SKM-1 (cell line): Measurements from ENCODE around the gene INPP5J.

Experiments used
- DNase-seq: peaks from one replicate; lab custom pipeline; 2025; ENCODE audit not compliant: unreplicated experiment; lab: John Stamatoyannopoulos, UW

INPP5J gene

GRCh38 chr22:31124811-31125465 lies 2.2 kb downstream of the INPP5J start:
- no peak for DNase-seq

- DNase-seq = no peak
Measured at GRCh38 chr22:31125521-31126117, 2.9 kb downstream of the INPP5J start.

GRCh38 chr22:31126128-31126868 lies 3.5 kb downstream of the INPP5J start:
- DNase-seq = no peak

- DNase-seq = no peak
Measured at GRCh38 chr22:31126869-31127175, 4.1 kb downstream of the INPP5J start.

- no peak for DNase-seq
Measured at GRCh38 chr22:31127181-31127772, 4.5 kb downstream of the INPP5J start.

- no peak for DNase-seq
Measured at GRCh38 chr22:31128156-31128555, 5.4 kb downstream of the INPP5J start.

GRCh38 chr22:31130873-31131272 lies 8.1 kb downstream of the INPP5J start:
- DNase-seq = no peak

GRCh38 chr22:31133911-31134310 lies 11.1 kb downstream of the INPP5J start:
- no peak for DNase-seq

- no peak for DNase-seq
Measured at GRCh38 chr22:31134688-31135087, 11.9 kb downstream of the INPP5J start.

- DNase-seq = no peak
Measured at GRCh38 chr22:31135706-31136105, 12.9 kb downstream of the INPP5J start.

GRCh38 chr22:31136155-31136554 lies 13.4 kb downstream of the INPP5J start:
- DNase-seq = no peak

GRCh38 chr22:31136711-31137110 lies 13.9 kb downstream of the INPP5J start:
- no peak for DNase-seq

- no peak for DNase-seq
Measured at GRCh38 chr22:31137721-31138120, 15.0 kb downstream of the INPP5J start.

- DNase-seq = no peak
Measured at GRCh38 chr22:31138126-31138525, 15.4 kb downstream of the INPP5J start.

GRCh38 chr22:31139066-31139465 lies 16.3 kb downstream of the INPP5J start:
- no peak for DNase-seq

- DNase-seq = no peak
Measured at GRCh38 chr22:31139866-31140716, 17.3 kb downstream of the INPP5J start, which contains the start of gene PLA2G3. PLA2G3 (minus strand) TSS chr22:31140508; CDS start chr22:31140354, 154 bp downstream.

- DNase-seq = no peak
Measured at GRCh38 chr22:31140746-31141145, 18.0 kb downstream of the INPP5J start.

GRCh38 chr22:31141551-31141950 lies 18.8 kb downstream of the INPP5J start:
- no peak for DNase-seq

GRCh38 chr22:31142285-31142684 lies 19.5 kb downstream of the INPP5J start:
- no peak for DNase-seq

- no peak for DNase-seq
Measured at GRCh38 chr22:31143038-31143437, 20.3 kb downstream of the INPP5J start.

- no peak for DNase-seq
Measured at GRCh38 chr22:31143537-31143936, 20.8 kb downstream of the INPP5J start.
